ENCODE measurements around the gene TAF4.

The TAF4 gene

DNA sequence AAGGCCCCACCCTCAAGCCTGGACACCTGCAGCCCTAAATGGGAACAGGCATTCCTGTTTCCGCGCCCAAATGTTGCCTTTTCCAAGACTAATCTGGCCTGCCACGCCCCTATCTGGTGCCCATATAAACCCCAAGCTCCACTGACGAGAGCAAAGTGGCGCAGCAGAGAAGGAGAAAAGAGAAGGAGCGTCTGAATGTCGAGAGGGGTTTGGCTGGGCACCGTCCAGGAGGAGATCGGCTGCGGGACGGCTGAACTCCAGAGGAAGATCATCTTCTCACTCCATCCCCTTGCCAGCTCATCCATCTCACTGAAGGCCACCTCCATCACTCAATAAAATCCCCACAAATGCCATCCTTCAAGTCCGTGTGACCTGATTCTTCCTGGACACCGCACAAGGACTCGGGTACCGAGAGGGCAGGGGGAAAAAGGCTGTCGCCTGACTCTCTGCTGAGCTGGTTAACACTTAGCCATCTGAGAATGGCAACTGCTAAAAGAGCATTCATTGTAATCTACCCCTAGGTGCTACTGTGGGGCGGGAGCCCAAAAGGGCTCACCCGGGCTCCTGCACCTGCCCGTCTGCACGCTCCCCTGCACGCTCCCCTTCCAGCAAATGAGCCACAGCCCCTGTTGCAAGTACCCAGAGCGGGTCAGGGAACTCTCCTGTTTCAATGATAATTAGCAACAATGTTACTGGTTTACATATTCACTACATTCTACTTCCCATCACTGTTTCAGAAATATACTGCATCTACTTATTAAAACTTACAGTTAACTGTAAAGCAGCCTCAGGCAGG lies 23.5 kb downstream of the TAF4 start:
- no peak overlapping the region for H3K4me3 ChIP-seq (ENCODE audit: control insufficient read depth, low read depth, low read length)
- DNase-seq (ENCODE audit: low read depth), result no peak
- TF ChIP-seq, protein P1, sequence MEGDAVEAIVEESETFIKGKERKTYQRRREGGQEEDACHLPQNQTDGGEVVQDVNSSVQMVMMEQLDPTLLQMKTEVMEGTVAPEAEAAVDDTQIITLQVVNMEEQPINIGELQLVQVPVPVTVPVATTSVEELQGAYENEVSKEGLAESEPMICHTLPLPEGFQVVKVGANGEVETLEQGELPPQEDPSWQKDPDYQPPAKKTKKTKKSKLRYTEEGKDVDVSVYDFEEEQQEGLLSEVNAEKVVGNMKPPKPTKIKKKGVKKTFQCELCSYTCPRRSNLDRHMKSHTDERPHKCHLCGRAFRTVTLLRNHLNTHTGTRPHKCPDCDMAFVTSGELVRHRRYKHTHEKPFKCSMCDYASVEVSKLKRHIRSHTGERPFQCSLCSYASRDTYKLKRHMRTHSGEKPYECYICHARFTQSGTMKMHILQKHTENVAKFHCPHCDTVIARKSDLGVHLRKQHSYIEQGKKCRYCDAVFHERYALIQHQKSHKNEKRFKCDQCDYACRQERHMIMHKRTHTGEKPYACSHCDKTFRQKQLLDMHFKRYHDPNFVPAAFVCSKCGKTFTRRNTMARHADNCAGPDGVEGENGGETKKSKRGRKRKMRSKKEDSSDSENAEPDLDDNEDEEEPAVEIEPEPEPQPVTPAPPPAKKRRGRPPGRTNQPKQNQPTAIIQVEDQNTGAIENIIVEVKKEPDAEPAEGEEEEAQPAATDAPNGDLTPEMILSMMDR (conservative IDR thresholded peaks at IDR 0.05; ENCODE audit: control insufficient read depth, insufficient read depth, low read depth, low read length), result no peak

DNA sequence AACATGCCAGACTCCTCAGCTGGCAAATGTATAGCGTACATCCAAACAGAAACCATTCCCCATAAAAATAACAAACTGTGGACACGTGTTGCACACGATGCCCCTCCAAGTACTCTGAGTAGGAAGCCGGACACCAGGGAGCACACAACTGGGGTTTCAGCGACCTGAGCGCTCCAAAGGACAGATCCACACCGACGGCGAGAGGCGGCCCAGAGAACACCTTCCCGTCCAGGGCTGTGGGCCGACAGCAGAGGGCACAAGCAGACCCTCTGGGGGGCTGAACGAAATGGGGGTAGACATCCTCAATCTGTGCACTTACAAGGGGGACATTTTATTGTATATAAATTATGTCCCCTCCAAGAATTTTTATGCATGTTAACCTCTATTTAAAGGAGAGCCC lies 24.7 kb downstream of the TAF4 start:
- DNase-seq (ENCODE audit: low read depth), result no peak
- TF ChIP-seq, protein P1 (conservative IDR thresholded peaks at IDR 0.05; ENCODE audit: control insufficient read depth, insufficient read depth, low read depth, low read length), result no peak
- H3K4me3 ChIP-seq (ENCODE audit: control insufficient read depth, low read depth, low read length), result no peak overlapping the region

DNA sequence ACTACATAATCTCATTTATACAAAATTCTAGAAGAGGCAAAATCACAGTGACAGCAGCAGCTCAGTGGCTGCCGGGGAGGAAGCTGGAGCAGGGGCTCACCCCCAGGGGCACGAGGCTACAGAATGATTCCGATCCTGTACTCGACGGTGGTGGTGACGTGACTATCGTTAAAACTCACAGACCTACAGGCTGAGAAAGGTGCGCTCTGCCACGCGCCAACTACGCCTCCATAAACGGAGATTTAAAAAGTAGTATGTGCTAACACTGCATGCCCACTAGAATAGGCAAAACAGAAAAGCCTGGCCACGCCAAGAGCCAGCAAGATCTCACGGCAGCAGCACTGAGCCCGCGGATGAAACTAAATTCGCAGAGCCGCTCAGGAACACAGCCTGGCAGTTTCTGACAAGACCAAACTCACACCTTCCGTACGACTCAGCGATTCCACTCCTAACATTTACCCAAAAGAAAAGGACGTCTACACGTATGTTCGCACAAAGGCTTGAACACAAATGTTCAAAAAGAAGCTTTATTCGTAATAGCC lies 25.2 kb downstream of the TAF4 start:
- TF ChIP-seq, protein P1 (conservative IDR thresholded peaks at IDR 0.05; ENCODE audit: control insufficient read depth, insufficient read depth, low read depth, low read length), result no peak
- H3K4me3 ChIP-seq (ENCODE audit: control insufficient read depth, low read depth, low read length), result no peak overlapping the region
- no peak for DNase-seq (ENCODE audit: low read depth)

DNA sequence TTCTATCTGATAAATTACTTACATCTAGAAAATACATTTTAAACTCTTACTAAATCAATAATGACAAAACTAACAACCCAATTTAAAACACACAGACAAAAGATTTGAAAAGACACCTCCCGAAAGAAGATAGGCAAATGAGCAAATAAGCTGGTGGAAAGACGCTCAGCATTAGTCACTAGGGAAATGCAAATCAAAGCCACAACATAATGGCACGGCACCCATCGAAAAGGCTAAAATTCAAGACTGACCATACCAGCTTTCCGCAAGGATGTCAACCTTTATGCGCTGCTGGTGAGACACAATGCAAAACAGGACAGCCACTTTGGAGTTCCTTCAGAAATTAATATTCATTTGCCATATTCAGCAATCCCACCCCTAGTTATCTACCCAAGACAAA lies 25.9 kb downstream of the TAF4 start:
- H3K4me3 ChIP-seq (ENCODE audit: control insufficient read depth, low read depth, low read length), result no peak overlapping the region
- no peak for DNase-seq (ENCODE audit: low read depth)
- TF ChIP-seq, protein P1 (conservative IDR thresholded peaks at IDR 0.05; ENCODE audit: control insufficient read depth, insufficient read depth, low read depth, low read length), result no peak

DNA sequence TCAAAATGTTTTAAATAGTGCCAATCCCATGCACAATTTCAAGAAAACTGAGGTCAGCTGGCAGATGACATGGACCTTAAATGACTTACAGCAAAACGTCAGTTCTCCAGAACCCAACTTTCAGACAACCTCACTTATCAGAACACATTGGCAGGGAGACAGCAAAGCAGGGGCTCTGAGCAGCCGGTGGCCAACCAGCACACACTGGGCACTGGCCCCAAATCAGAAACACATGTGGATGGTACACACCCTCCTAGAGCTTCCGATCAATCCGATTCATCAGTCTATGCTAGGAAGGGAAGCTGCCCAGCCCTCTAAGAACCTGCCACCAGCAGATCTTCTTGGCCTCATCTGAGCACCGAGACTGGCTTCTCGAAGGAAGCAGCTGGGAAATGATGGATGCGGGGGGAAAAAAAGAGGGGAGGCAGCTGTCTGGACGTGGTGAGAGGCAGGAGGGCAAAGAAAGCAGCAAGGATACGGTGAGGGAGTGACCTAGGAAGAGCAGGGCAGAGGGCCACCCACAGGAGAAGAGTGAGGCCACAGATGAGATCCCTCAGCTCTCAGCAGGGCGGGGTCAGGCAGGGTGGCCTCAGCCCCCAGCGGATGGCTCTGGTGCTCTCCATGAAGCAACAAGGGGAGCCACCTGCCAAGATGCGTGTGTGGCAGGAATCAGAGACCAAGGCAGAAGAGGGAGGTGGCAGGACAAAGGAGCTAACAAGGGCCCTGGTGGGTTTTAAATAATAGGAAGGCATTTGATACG lies 32.9 kb downstream of the TAF4 start:
- H3K4me3 ChIP-seq (ENCODE audit: control insufficient read depth, low read depth, low read length), result no peak overlapping the region
- peak; percentile 45 for DNase-seq (ENCODE audit: low read depth)
- TF ChIP-seq, protein P1 (conservative IDR thresholded peaks at IDR 0.05; ENCODE audit: control insufficient read depth, insufficient read depth, low read depth, low read length), result no peak

DNA sequence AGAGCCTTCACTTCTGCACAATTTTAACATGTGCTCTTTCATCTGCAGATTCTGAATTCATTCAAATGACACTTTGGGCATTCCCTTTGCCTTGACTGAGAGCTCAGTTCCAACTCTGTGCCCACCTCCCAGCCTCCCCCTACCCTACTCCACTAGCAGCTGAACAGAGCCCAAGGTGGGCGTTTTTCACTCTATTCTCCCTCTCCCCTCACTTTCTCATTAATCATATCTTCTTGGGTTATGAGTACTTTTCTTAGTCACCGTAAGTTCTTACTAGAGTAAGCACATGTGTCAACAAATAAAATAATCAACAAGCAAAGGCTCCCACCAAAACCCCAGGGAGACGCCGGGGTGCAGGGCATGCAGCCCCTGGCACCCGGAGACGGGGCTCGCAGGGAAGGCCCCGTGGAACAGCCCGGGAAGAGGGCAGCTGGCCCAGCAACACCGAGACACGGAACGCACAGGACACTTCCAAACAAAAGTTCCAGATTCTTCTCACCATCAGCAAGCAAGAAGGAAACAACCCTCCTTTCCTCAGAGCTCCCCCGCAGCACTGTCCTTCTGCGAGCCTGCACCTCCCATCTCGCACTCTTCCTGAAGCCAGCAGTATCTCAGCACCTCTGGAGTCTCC lies 34.1 kb downstream of the TAF4 start:
- no peak for DNase-seq (ENCODE audit: low read depth)
- TF ChIP-seq, protein P1 (conservative IDR thresholded peaks at IDR 0.05; ENCODE audit: control insufficient read depth, insufficient read depth, low read depth, low read length), result no peak
- no peak overlapping the region for H3K4me3 ChIP-seq (ENCODE audit: control insufficient read depth, low read depth, low read length)

All from fibroblast of mammary gland (primary cell).